Right lobe of liver (tissue), 6 donors: ENCODE measurements around the gene ARFGAP3. TPM values are rescaled to one million over a fixed set of nuclear protein-coding genes. Genes with fewer than 3 reads are reported as not detected.

ENCODE experiments used
- ATAC-seq, 4 donors: fragments of 200-7000 bp; cut with Tn5 transposase; one replicate each; pipeline ENCODE4 v1.9.1; 2020; ENCODE audit warnings: mild to moderate bottlenecking in 4 of 4, moderate library complexity in 4 of 4
- DNase-seq, 3 donors: peaks; one replicate each; pipeline ENCODE4 v3.0.0-alpha.2; 2020
- H3K27ac ChIP-seq, 3 donors: fragments of 200-600 bp; one replicate each; pipeline ENCODE4 v1.8.0; 2022
- H3K27me3 ChIP-seq, 2 donors: fragments of 200-600 bp; one replicate each; pipeline ENCODE4 v1.8.0; 2022
- H3K36me3 ChIP-seq, 4 donors: fragments of 200-600 bp; sonication (generic) in 1 of 4; one replicate each; pipeline versions ENCODE4 v1.5.1 to v1.8.0; 2017 to 2022; ENCODE audit warnings: control low read depth in 1 of 4
- H3K4me1 ChIP-seq, 4 donors: fragments of 200-600 bp; sonication (generic) in 1 of 4; one replicate each; pipeline versions ENCODE4 v1.5.1 to v1.8.0; 2017 to 2022; ENCODE audit warnings: control low read depth in 1 of 4
- H3K4me3 ChIP-seq, 3 donors: fragments of 200-600 bp; one replicate each; pipeline ENCODE4 v1.8.0; 2022
- H3K9me3 ChIP-seq, 4 donors: fragments of 200-600 bp; sonication (generic) in 1 of 4; one replicate each; pipeline versions ENCODE4 v1.5.1 to v1.8.0; 2017 to 2022; ENCODE audit warnings: control low read depth in 1 of 4
- POLR2A ChIP-seq: fragments of 450-650 bp; IDR thresholded peaks from one replicate; pipeline ENCODE4 v1.6.1; 2017; ENCODE audit warnings: antibody characterized with exemption, mild to moderate bottlenecking
- WGBS: methylation state at CpG from one replicate; pipeline ENCODE4 v1.1.6; 2018; ENCODE audit warnings: low coverage, low lambda C conversion rate; ENCODE audit not compliant: insufficient coverage; ENCODE audit errors: missing lambda C conversion rate; 5-methylcytosine and 5-hydroxymethylcytosine counted together
- intact Hi-C, 2 donors: fragments of 100-400 bp; cut with DNase I; formaldehyde crosslinking; loops; one replicate each; pipeline versions ENCODE4 v1.11.2 to v1.14.1; 2022
- total RNA-seq, 6 experiments: library from RNA; depleted of rRNA in 2 of 6; stranded (reverse); fragments of >200 nt in 2 of 6; fragmentation: NEBNext Ultra II Directional in 3 of 6; extraction: Animal tissue kit (Norgen Biotek cat#: 25700) in 3 of 6; gene quantifications; one replicate each; pipeline versions ENCODE4 v1.1.0 to v1.2.4, GENCODE V29; 2016 to 2023
- TF ChIP-seq, protein P1 (sequence below), 4 donors: fragments of 200-600 bp in 3 of 4; fragments of 450-650 bp in 1 of 4; IDR thresholded peaks; one replicate each; pipeline versions ENCODE4 v1.5.1 to v1.8.0; 2016 to 2022; ENCODE audit warnings: antibody characterized with exemption in 4 of 4, mild to moderate bottlenecking in 2 of 4
- donor health status: DM: no; HTN: yes; CAD: no.
- donor health status: DM: no; HTN: no; CAD: no.
- donor health status: DM: no; HTN: no; CAD: no.
- donor health status: DM: no; HTN: yes; CAD: no.
- donor health status: DM: no; HTN: yes; CAD: no.

Gene ARFGAP3
- total RNA-seq, 6 experiments from 2014 or later, result 19.8 to 48.4 (median 30.4) TPM

DNA sequence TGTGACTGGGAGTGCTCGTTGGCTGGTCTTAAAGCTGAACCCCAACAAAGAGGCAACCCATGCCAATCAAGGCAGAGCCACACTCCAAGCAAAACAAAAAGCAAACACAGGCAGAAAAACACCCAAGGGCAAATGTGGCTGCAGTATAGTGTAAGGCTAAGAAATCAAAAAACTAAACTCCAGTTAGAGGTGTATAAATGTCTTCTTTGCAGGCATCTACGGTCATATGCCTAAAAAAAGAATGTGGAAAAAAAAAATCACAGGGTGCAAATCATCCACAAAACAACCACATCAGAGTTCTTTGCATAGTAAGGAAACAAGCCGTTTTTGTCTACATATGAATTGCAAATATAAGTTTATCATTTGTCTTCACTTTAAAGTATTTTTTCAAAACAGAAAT lies 27.8 kb downstream of the ARFGAP3 start:
- TF ChIP-seq POLR2A, result no peak
- TF ChIP-seq, protein P1, sequence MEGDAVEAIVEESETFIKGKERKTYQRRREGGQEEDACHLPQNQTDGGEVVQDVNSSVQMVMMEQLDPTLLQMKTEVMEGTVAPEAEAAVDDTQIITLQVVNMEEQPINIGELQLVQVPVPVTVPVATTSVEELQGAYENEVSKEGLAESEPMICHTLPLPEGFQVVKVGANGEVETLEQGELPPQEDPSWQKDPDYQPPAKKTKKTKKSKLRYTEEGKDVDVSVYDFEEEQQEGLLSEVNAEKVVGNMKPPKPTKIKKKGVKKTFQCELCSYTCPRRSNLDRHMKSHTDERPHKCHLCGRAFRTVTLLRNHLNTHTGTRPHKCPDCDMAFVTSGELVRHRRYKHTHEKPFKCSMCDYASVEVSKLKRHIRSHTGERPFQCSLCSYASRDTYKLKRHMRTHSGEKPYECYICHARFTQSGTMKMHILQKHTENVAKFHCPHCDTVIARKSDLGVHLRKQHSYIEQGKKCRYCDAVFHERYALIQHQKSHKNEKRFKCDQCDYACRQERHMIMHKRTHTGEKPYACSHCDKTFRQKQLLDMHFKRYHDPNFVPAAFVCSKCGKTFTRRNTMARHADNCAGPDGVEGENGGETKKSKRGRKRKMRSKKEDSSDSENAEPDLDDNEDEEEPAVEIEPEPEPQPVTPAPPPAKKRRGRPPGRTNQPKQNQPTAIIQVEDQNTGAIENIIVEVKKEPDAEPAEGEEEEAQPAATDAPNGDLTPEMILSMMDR (IDR thresholded peaks at IDR 0.05), result no peak
- no peak for ATAC-seq
- 91% methylated on average over 3 of the region's 3 CpGs for WGBS
- no peaks in the 10 kb centered on the region for H3K4me1 ChIP-seq
- peaks cover 12 to 92% (median 43%) of the 10 kb centered on the region in 4 donors for H3K36me3 ChIP-seq
- H3K9me3 ChIP-seq, result no peaks in the 10 kb centered on the region
- H3K27ac ChIP-seq, result no peak overlapping the region
- intact Hi-C loops, result no loop called here
- no peak overlapping the region for H3K4me3 ChIP-seq
- DNase-seq, result no peak
- no peaks in the 10 kb centered on the region for H3K27me3 ChIP-seq

DNA sequence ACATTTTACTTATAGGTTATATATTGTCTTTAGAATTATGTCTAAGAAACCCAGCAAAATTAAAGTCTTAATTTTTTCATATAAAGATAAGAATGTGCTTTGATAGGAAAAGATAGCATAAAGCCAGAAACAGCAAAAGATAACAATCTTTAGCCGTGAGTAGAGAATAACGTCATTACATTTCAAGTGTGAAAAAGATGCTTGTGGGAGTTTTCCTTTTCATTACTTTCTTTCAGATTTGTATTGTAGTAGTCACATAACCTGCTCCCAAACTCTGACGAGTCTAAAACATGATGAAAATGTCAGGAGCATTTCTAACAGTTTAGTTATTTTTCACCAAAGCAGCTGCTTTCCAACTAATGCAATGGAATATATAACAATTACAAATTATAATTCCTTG lies 31.3 kb downstream of the ARFGAP3 start:
- H3K36me3 ChIP-seq, result peaks cover 7 to 72% (median 38%) of the 10 kb centered on the region in 4 donors
- TF ChIP-seq, protein P1 (IDR thresholded peaks at IDR 0.05), result no peak
- no peak for TF ChIP-seq POLR2A
- H3K27ac ChIP-seq, result no peak overlapping the region
- H3K4me3 ChIP-seq, result no peak overlapping the region
- no peaks in the 10 kb centered on the region for H3K9me3 ChIP-seq
- DNase-seq (no peak), ATAC-seq (no peak)
- 72% methylated on average over 3 of the region's 3 CpGs for WGBS
- no peaks in the 10 kb centered on the region for H3K27me3 ChIP-seq
- no peaks in the 10 kb centered on the region for H3K4me1 ChIP-seq
- intact Hi-C loops, result no loop called here

DNA sequence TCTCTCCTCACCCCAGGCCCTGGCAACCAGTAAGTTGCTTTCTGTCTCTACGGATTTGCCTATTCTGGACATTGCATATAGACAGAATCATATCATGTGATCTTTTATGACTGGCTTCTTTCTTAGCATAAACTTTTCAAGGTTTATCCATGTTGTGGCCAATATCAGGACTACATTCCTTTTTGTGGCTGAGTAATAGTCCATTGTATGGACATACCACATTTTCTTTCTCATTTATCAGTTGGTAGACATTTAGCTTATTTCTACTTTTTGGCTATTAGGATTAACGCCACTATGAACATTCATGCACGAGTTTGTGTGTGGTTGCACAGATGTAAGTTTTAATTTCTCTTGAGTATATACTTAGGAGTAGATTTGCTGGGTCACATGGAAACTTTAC lies 35.7 kb downstream of the ARFGAP3 start:
- Histone ChIP-seq H3K4me3 (no peak overlapping the region), H3K27me3 (no peaks in the 10 kb centered on the region), H3K36me3 (peaks cover 3 to 37% (median 21%) of the 10 kb centered on the region in 4 donors), H3K4me1 (peaks cover 0 to 6% (median 0%) of the 10 kb centered on the region in 4 donors), H3K9me3 (no peaks in the 10 kb centered on the region), H3K27ac (no peak overlapping the region)
- TF ChIP-seq, protein P1 (IDR thresholded peaks at IDR 0.05), result no peak
- no peak for TF ChIP-seq POLR2A
- WGBS, result 97% methylated on average over 3 of the region's 3 CpGs
- no peak for ATAC-seq
- no peak for DNase-seq
- intact Hi-C loops, result no loop called here

DNA sequence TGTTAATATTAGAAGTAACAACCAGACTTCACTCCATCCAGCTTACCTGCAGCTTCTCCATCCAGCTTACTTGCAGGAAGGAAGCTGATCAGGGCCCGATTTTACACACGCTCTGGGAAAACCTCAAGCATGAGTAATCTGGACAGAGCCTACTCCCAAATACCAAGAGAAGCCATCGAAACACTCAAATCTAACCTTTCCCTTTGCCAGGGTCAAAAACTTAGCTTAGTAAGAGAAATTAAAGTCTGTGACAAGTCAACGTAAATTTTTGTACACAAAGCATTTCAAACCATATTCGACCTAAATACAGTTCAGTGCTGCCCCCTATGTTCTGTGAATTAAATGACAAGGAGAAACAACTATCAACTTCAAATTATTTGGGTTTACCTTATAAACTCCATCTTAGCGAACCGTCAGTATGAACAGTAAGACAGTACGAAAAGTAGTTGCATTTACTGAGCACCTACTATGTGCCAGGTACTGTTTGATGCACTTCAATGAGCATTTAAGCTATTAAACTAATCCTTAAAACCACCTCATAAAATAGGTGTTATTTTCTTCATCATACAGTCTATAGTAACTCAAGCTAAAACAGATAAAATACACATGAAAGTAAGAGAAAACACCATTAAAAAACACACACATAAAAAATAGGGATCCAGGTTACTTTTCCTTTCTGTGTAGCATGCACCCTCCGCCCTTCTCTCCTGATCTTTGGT lies 36.9 kb downstream of the ARFGAP3 start:
- ATAC-seq (peak in 2 of 4 donors; percentile 42 to 68), DNase-seq (no peak)
- Histone ChIP-seq H3K9me3 (no peaks in the 10 kb centered on the region), H3K36me3 (peaks cover 0 to 32% (median 13%) of the 10 kb centered on the region in 4 donors), H3K4me1 (peaks cover 0 to 6% (median 0%) of the 10 kb centered on the region in 4 donors), H3K27me3 (no peaks in the 10 kb centered on the region), H3K27ac (no peak overlapping the region), H3K4me3 (no peak overlapping the region)
- 74% methylated on average over 8 of the region's 9 CpGs for WGBS
- intact Hi-C loops, result no loop called here
- TF ChIP-seq, protein P1 (IDR thresholded peaks at IDR 0.05), result peak in 1 of 4 donors; percentile 62
- no peak for TF ChIP-seq POLR2A
